ENCODE measurements around the gene SRGAP3.
"Not testable (repeated sequence)": the region's sequence is repeated elsewhere in the genome, so short reads cannot be mapped to it uniquely, and the experiment has no call there.

SRGAP3 gene

GRCh38 chr3:9087831-9088413 lies 161.5 kb downstream of the SRGAP3 start:
- DNase-seq (ENCODE audit: low read depth, low spot score) = no peak

DNA sequence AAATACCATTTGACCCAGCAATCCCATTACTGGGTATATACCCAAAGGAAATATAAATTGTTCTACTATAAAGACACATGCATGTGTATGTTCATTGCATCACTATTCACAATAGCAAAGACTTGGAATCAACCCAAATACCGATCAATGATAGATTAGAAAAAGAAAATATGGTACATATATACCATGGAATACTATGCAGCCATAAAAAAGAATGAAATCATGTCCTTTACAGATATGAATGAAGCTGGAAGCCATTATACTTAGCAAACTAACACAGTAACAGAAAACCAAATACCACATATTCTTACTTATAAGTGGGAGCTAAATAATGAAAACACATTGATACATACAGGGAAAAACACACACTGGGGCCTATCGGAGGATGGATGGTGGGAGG lies 164.0 kb downstream of the SRGAP3 start:
- not testable (repeated sequence) for DNase-seq (ENCODE audit: low read depth, low spot score)

- DNase-seq (ENCODE audit: low read depth, low spot score) = no peak
These were observed 168.1 kb downstream of the SRGAP3 start for GRCh38 chr3:9081184-9081818.

GRCh38 chr3:9080163-9080562 lies 169.3 kb downstream of the SRGAP3 start:
- DNase-seq (ENCODE audit: low read depth, low spot score) = no peak

DNA sequence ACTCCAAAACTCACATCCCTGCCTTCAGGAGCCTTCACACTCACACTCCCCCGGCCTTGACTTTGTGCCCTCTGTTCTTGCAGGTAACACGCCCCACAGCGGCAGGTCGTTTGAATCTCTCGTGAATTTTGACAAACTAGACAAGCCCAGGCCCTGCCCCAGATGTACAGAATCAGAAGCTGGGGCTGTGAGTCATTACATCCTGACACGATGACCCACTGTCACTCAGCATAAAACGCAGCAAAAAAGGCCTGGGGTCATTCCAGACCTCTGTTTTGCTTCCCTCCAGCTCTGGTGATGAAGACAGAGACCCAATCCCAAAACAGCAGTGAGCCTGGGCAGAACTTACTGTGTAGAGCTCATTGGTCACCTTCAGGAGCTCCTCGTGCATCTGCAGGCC lies 169.8 kb downstream of the SRGAP3 start:
- no peak for DNase-seq (ENCODE audit: low read depth, low spot score)

DNA sequence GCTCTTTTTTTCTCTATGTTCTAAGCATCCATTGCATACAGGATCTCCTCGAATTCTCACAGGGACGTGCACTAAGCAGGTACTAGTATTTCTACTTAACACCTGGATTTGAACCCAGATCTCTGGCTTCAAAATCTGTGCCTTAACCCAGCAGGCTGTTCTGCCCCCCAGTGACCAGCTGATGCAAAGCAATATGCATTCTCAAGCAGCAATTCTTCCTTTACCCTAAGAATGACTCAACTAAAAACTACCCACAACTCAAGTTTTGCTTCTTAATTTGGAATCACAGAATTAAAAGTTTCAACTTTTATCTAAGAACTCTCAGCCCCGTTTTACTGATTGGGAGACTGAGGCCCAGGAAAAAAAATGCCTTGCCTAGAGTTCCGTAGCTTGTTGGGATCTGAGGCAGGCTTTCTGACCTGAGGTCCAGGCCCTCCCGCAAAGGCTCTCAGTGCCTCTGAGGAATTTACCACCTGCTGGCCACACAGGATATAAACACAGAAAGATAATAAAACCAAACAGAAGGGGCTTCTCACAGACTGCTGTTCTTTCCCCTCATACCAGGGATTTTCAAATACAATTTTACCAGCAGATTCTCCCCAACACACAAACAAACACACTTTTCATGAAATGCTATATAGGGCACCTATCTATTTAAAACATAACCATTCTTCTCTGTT lies 170.7 kb downstream of the SRGAP3 start:
- DNase-seq (ENCODE audit: low read depth, low spot score) = no peak

DNA sequence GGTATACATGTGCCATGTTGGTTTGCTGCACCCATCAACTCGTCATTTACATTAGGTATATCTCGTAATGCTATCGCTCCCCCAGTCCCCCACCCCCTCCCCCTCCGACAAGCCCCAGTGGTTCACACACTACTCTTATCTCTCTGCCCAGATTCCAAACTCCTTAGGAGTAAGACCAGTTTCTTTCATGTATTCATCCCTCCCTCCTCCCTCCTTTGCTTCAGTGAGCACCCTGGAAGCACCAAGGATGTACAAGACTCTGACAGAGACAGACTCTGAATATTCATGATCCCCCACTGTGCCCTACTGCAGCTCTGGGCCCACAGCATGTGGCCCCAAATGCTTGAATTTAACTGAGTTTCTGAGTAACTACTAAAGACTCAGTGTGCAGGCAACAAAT lies 172.4 kb downstream of the SRGAP3 start:
- DNase-seq (ENCODE audit: low read depth, low spot score) = no peak

- no peak for DNase-seq (ENCODE audit: low read depth, low spot score)
These were observed 173.7 kb downstream of the SRGAP3 start for GRCh38 chr3:9075762-9076161.

- no peak for DNase-seq (ENCODE audit: low read depth, low spot score)
These were observed 175.4 kb downstream of the SRGAP3 start for GRCh38 chr3:9074079-9074478.

DNA sequence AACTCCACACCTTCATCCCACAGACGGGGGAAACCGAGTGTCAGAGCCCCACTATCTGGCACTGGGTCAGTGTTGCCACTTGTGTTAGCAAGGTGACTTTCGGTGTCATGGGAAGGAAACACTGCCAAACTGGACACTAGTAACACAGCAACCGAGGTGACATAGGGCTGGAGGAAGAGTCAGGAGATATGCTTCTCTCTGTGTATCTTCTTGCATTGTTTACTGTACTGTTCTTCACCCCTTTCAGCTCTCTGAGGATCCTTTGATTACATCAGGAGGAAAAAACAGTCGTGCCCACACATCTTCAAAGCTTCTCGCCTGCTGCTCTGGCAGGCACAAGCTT lies 176.8 kb downstream of the SRGAP3 start:
- no peak for DNase-seq (ENCODE audit: low read depth, low spot score)

DNA sequence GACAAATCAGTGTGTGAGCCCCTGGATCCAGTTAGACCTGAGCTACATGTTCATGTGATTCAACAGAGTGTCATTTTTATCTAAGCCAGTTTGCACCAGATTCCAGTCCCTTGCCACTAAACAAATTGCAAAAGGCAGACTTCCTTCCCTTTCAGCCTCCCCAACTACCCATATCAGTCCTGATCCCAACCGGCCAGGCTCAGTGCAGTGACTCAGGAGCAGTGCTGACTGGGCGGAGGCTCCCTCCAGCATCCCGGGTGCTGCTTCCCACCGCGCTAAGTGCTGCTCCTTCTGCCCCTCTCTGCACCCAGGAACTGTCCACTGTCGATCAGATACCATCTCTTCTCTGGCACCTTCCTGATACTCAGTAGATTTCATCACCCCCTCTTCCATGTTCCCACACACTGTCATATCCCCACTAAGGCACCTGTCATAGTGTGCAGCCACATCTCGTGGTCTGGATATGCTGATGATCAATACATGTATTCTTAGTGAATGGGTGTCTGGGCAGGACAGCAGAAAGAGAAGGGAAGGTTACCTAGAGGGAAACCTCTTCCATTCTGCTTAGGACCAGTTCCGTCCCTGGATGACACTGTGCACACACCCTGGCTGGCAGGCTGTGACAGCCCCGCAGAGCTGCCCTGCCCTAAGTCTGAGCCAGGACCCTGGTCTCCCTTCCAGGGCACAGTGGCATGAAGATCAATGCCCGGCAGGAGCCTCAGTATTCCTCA lies 177.3 kb downstream of the SRGAP3 start:
- no peak for DNase-seq (ENCODE audit: low read depth, low spot score)

DNA sequence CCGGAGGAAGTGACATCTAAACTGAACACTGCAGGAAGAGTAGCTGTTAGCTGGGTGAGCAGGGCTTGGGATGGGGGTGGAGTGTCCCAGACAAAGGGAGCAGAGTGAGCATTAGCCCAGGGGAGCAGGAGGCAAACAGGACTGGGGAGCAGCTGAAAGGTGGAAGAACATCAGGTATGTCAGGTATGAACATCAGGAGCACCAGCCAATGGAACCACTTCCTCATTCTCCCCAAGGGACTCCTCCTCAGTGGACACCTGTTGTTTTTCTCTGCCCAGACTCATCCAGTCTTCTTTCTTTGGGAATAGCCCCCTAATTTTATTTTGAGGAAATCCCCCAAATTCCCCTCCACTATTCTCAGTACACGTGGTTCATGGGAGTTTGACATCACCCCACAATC lies 178.5 kb downstream of the SRGAP3 start:
- no peak for DNase-seq (ENCODE audit: low read depth, low spot score)

DNA sequence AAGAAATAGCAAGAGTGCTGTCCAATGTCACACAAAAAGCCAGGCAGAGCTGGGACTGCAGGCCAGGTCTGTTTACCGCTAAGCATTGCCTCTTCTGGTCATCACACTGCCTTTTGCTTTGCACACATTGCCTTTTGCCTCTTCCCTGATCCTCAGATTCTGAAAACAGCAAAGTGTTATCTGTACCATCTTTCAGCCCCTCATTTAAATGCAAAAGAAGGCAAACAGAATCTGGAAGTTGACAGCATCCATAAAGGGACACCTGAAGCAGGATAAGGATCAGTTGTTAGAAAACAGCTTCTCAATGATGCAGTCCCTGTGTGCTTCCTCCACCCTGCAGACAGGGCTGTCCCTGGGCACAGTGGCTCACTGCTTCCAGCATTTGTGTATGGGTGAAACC lies 179.5 kb downstream of the SRGAP3 start:
- no peak for DNase-seq (ENCODE audit: low read depth, low spot score)

- DNase-seq (ENCODE audit: low read depth, low spot score) = no peak
These were observed 181.4 kb downstream of the SRGAP3 start for GRCh38 chr3:9068051-9068450.

GRCh38 chr3:9067352-9067975 lies 182.0 kb downstream of the SRGAP3 start:
- no peak for DNase-seq (ENCODE audit: low read depth, low spot score)

DNA sequence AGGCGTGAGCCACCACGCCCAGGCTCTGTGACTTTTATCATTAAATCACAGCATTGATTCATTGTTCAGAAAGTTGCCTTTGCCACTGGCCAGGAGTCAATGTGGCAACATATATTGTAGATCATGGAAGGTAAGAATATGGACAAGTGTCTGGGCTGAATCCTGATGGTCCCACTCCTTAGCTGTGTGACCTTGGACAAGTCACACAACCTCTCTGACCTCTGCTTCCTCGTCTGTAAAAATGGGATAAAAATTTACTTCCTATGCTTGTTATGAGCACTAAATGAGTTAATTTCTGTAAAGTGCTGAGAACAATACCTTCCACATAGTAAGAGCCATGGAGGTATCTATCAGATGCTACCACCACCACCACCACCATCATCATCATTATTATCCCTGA lies 182.7 kb downstream of the SRGAP3 start:
- no peak for DNase-seq (ENCODE audit: low read depth, low spot score)

DNA sequence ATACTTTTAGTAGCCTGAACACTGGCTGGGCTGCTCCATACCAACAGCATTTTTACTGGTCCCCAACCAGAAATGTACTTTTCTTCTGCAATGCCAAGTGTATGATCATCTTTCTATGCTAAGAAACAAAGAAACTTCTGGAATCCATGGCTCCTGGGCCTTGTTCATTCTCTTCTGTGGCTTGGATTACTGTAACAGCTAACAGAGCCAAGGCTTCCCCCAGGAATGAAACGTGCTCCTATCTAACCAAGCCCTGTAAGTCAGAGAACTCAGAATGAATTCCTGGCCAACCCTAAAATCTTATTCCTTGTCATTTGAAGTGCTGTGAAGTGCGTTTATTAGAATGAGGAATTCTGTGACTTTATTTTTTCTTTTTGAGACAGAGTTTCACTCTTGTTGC lies 183.3 kb downstream of the SRGAP3 start:
- no peak for DNase-seq (ENCODE audit: low read depth, low spot score)

- DNase-seq (ENCODE audit: low read depth, low spot score) = no peak
These were observed 184.6 kb downstream of the SRGAP3 start for GRCh38 chr3:9064850-9065249.

DNA sequence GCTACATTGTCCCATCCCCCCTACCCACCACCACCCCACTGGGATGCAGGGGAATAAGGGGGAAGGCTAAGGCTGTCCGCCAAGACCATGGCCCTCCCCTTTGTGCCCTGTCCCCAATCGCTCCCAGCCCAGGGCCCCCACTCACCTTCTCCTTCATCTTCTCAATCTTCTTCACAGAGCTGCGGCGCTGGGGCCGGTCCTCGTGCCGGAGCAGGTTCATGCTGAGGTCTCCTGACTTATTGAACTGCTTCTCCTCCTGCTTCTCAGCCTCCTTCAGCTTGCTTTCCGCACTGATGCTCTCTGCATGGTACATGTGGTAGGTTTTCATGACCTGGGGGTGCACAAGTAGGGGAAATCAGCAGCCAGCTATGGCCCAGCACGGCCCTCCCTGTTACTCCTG lies 185.2 kb downstream of the SRGAP3 start:
- DNase-seq (ENCODE audit: low read depth, low spot score) = no peak

GRCh38 chr3:9062570-9062969 lies 186.9 kb downstream of the SRGAP3 start:
- DNase-seq (ENCODE audit: low read depth, low spot score) = no peak

GRCh38 chr3:9061634-9062033 lies 187.8 kb downstream of the SRGAP3 start:
- no peak for DNase-seq (ENCODE audit: low read depth, low spot score)
